NCI-H524 (cell line): Measurements from ENCODE around the gene DNAJC30.
"Not testable (repeated sequence)": the region's sequence is repeated elsewhere in the genome, so short reads cannot be mapped to it uniquely, and the experiment has no call there.

Experiments
- DNase-seq, 2 experiments: peaks; one replicate each; lab custom pipeline; 2025; lab: John Stamatoyannopoulos, UW

Gene DNAJC30

DNA sequence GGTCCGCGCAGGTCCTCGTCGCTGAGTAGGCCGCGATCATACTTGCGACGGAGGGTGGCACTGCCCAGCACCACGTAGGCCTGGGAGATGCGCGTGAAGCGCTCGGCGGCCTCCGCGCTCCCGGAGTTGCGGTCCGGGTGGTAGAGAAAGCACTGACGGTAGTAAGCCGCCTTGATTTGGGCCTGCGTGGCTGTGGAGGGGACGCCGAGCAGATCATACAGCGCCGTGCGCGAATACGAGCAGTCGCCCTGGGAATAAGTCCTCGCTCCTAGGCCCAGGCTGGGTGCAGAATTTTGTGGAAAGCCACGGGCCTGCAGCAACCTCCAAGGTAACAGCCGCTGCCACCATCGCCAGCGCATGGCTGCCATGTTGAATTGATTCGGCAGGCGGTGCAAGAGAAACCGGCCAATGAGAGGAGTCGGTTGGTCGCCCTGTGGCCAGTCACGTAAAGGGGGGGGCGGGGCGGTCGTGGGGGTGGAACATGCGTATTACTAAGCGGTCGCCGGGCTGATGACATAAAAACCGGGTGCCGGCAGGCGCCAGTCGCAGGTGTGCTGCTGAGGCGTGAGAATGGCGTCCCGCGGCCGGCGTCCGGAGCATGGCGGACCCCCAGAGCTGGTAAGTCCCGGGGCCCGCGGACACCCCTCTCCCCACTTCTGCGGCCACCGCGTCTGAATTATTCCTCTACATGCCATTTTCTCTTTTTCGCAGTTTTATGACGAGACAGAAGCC lies at the start of gene DNAJC30, which contains the start of gene BUD23:
DNAJC30 (minus strand) TSS at position 398 of the 732 bp plus-strand sequence; CDS start at position 368, 30 bp downstream.
BUD23 (plus strand) TSS at position 542 of the 732 bp plus-strand sequence; CDS start at position 571, 29 bp downstream.
- DNase-seq = peak; percentile 85 to 92

GRCh38 chr7:73732397-73732796 lies 49.1 kb upstream of the DNAJC30 start:
- no peak for DNase-seq

DNA sequence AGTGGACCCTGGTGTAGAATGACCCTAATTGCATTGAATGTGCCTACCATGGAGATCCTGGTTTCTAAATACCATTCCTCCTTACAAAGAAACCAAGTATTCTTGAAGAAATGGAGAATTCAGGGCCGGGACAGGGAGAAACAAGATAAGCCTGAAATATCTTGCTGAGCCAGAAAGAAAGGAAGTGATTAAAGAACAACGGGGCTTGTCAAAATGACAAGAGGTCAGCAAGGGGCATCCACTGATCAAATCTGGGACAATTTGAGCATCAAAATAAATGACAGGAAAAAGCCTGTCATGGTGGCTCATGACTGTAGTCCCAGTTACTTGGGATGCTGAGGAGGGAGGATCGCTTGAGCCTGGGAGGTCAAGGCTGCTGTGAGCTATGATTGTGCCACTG lies 47.2 kb upstream of the DNAJC30 start:
- no peak for DNase-seq

DNA sequence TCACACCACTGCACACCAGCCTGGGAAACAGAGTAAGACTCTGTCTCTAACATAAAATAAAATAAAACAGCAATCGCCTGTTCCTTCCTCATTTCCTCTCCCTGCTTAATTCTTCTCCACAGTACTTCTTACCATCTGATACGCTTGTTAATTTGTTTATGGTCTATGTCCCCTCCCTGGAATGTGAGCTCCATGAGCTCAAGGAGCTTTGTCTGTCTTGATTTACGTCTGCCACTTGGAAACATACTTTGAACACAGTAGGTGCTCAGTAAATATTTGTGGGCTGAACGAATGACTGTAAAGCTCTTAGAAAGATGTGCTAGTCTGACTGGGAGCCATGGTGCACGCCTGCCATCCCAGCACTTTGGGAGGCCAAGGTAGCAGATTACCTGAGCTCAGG lies 45.3 kb upstream of the DNAJC30 start:
- no peak for DNase-seq

DNA sequence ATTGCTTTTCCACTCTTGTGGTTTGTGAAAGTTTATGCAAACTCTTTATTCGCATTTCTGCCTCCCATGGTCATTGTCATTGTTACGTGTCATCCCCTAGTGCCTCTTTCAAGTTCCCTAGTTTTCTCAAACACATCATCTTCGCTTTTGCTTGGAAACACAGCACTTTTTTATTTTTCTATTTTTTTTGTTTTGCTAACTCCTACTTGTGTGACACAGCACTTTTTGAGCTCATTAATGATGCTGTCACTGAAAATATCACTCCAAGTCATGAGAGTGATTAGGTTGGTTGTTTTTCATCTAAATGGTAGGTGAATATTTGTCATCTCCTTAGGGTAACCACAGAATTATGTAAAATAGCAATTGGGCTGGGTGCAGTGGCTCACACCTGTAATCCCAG lies 44.7 kb upstream of the DNAJC30 start:
- DNase-seq = no peak

DNA sequence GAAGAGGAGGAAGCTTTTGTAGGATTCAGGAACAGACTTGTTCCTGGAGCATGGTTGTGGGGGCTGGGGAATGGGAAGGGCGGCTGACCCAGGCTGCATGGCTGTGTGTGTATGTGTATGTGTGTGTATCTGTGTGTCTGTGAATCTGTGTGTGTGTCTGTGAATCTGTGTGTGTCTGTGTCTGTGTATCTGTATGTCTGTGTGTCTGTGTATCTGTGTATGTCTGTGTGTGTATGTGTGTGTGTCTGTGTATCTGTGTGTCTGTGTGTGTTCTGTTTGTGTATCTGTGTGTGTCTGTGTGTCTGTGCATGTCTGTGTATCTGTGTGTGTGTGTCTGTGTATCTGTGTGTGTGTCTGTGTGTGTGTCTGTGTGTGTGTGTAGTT lies 42.8 kb upstream of the DNAJC30 start:
- no peak for DNase-seq

DNA sequence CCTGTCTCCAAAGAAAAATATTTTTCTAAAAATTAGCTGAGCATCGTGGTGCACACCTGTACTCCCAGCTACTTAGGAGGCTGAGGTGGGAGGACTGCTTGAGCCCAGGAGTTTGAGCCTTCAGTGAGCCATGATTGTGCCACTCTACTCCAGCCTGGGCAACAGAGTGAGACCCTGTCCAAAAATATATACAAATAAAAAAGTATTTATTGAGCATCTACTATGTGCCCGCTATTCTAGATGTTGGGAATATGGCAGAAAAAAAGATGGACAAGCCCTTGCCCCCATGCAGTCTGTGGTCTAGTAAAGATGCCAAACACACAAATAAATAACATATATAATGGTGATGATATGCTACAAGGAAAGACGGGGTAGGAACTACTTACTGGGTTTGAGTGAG lies 40.6 kb upstream of the DNAJC30 start:
- no peak for DNase-seq

DNA sequence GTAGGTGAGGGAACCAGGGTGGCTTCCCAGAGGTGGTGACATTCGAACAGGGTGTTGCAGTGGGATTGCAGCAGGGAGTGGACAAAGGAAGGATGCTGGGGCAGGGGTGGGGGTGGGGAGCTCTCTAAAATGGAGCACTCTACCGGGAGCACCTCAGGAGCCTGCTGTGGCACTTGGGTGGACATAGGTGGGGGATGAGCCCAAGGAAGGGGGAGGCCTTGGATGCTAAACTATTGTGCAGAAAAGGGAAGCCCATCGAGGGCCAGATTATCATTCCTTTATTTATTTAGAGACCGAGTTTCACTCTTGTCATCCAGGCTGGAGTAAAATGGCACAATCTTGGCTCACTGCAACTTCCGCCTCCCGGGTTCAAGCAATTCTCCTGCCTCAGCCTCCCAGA lies 39.5 kb upstream of the DNAJC30 start:
- no peak for DNase-seq

DNA sequence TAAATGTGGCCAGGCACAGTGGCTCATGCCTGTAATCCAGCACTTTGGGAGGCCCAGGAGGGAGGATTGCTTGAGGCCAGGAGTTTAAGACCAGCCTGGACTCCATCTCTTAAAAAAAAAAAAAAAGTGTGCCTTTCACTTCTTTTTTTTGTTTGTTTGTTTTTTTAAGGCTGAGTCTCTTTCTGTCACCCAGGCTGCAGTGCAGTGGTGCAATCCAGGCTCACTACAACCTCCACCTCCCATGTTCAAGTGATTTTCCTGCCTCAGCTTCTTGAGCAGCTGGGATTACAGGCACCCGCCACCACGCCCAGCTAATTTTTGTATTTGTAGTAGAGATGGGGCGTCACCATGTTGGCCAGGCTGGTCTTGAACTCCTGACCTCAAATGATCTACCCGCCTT lies 38.9 kb upstream of the DNAJC30 start:
- DNase-seq = not testable (repeated sequence)

GRCh38 chr7:73721377-73721817 lies 38.1 kb upstream of the DNAJC30 start:
- DNase-seq = peak; percentile 67 to 75

GRCh38 chr7:73720443-73720842 lies 37.2 kb upstream of the DNAJC30 start:
- DNase-seq = not testable (repeated sequence)

DNA sequence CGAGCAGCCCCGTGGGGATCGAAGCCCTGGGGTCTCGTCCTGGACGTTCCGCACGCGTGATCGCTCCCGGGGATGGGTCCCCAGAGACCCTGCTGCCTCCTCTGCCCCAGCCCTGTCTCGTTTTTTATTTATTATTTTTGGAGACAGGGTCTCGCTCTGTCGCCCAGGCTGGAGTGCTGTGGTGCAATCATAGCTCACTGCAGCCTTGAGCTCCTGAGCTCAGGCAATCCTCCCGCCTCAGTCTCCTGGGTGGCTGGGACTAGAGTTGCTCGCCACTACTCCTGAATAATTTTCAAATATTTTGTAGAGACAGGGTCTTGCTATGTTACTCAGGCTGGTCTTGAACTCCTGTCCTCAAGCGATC lies 36.5 kb upstream of the DNAJC30 start:
- DNase-seq = no peak

- peak; percentile 30 to 60 for DNase-seq
Measured at GRCh38 chr7:73718905-73719805, 35.9 kb upstream of the DNAJC30 start, which contains the start of gene STX1A. TSS of gene STX1A (minus strand) at chr7:73719669. CDS start at chr7:73719631, 38 bp downstream.

- no peak for DNase-seq
Measured at GRCh38 chr7:73718438-73718881, 35.2 kb upstream of the DNAJC30 start.

- no peak for DNase-seq
Measured at GRCh38 chr7:73717991-73718405, 34.7 kb upstream of the DNAJC30 start.

- no peak for DNase-seq
Measured at GRCh38 chr7:73717025-73717807, 34.0 kb upstream of the DNAJC30 start.

DNA sequence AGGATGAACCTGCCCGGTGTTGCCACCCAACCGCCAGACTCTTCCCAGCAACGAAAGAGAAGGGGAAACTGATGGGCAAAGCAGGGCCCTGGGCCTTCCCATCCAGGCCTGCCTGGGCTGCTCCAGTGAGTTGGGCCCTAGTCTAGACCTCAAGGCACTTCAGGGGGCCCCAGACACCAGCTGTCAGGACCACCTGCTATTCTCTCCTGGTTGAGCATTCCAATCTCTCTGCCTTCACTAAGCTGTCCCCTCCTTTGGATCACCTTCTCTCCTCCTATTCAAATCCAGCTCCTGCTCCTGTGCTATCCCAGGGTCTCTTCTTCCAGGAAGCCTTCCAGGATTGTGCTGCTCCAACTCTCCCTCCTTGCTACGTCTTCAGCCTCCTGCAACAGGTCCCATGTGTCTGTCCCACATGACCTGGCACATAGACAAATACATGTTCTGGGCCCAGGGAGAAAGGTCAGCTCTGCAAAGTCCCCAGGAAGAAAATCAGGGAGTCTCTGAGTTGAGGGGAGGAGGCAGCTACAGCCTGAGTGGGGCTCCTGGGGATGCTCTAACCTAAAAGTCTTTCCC lies 33.2 kb upstream of the DNAJC30 start:
- DNase-seq = peak; percentile 80 to 85

DNA sequence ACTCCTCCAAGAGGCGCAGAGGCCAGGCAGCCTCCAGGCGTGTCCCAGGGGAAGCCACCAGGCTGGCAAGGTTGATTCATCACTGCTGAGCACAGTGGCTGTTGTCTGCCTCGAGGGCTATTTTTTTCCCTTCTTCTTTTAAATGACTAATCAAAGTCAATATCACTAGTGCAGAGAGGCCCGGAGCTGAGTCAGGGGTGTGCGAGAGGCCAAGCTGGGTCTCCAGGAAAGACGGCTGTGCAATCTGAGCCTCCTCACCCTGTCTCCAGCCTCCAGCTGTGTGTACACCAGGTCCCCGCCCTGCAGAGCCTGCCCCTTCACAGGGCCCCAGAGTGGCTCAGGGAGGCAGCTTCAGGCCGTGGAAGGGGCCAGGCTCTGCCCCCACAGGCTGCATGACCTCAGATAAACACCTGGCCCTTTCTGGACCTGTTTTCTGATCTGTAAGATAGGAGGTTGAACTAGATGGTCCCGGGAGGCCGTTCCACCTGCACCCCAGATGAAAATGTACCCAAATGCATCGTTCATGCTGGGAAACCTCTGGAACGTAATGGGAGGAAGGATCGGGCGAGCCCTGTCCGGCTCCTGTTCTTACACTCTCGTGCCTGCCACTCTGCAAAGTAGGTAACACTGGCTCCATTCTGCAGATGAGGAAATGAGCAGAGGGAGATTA lies 32.5 kb upstream of the DNAJC30 start:
- peak; percentile 20 to 65 for DNase-seq

GRCh38 chr7:73713319-73713718 lies 30.1 kb upstream of the DNAJC30 start:
- not testable (repeated sequence) for DNase-seq

DNA sequence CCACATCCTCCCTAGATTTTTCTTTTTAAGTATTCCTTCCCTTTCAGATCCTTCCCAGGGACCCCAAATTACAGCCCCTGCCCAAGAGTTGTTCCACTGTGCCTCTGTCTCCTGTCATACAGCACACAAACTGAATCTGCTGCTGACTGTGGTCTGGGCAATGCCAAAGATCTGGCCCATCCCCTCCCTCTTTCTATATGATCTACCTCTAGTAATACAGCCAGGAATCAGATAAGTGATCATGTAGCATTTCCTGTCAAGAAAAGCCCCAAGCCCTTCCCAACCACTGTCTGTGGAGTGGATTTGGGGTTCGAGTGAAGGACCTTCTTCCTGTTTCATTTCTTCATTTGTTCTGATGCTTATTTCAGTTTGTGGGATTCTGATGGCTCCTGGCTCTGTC lies 29.5 kb upstream of the DNAJC30 start:
- DNase-seq = no peak

DNA sequence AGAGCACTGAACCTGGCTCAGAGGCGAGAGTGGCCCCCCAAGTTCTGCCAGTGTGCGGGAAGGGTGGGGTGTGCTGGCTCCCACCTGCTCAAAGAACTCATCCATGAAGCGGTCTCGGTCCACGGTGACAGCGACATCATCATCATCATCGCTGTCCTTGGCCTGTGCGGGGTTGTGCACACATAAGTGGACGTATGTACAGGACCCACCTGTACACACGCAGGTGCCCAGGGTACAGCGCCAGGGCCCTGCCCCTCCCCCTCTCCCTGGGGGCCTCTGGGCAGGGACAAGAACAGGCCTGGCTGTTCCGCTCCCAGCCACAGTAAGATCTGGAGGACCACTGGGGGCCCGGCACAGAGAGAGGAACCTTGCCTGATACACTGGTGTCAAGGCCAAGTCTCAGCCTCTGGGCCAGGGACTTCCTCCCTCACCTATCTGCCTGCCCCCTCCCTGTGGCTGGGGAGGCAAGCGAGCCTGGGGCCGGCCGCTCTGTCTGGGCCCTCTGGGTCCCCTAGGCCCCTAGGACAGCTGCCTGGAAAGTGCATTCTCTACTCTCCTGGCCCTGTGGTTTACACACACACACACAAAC lies 25.8 kb upstream of the DNAJC30 start:
- no peak for DNase-seq
